SK-N-SH (cell line): ENCODE data around the gene KCNJ5.

Source experiments
- EP300 ChIP-seq, 2 experiments: IDR thresholded peaks; 2 replicates each; pipeline versions ENCODE4 v1.4.0 to v1.6.1; 2012; ENCODE audit warnings: borderline replicate concordance in 1 of 2, low read depth in 1 of 2, low read length in 1 of 2
- TF ChIP-seq, protein P1 (sequence below): fragments of 200-600 bp; sonication (generic); IDR thresholded peaks from 2 replicates; pipeline ENCODE4 v1.6.1; 2017; ENCODE audit warnings: antibody characterized with exemption, mild to moderate bottlenecking, moderate library complexity
- TF ChIP-seq, protein P2 (sequence below): fragments of 150-350 bp; IDR thresholded peaks from 2 replicates; pipeline ENCODE4 v1.6.1; 2017; ENCODE audit warnings: antibody characterized with exemption, low read length, low read depth, borderline replicate concordance

DNA sequence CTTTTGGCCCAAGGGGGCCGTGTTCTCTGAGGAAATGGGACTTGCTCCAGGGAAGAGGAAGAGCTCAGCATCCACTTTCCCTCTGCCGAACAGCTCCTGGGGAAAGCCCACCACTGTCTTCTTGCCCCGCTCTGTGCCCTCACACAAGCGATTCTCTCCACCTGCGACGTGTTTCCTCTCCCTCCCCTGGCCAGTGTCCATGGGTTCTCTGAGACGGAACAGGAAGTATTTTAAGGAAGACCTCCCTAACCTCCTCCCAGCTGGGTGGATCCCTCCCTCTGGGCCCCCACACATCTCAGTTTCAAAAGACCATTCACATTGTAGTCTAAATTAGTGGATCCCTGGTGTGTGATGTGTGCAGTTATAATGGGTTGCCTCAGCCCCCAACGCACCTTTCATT is 50.0 kb downstream of the KCNJ5 start:
- TF ChIP-seq, protein P1, sequence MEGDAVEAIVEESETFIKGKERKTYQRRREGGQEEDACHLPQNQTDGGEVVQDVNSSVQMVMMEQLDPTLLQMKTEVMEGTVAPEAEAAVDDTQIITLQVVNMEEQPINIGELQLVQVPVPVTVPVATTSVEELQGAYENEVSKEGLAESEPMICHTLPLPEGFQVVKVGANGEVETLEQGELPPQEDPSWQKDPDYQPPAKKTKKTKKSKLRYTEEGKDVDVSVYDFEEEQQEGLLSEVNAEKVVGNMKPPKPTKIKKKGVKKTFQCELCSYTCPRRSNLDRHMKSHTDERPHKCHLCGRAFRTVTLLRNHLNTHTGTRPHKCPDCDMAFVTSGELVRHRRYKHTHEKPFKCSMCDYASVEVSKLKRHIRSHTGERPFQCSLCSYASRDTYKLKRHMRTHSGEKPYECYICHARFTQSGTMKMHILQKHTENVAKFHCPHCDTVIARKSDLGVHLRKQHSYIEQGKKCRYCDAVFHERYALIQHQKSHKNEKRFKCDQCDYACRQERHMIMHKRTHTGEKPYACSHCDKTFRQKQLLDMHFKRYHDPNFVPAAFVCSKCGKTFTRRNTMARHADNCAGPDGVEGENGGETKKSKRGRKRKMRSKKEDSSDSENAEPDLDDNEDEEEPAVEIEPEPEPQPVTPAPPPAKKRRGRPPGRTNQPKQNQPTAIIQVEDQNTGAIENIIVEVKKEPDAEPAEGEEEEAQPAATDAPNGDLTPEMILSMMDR, result no peak
- TF ChIP-seq EP300 (IDR thresholded peaks at IDR 0.05; ENCODE audit: borderline replicate concordance in 1 of 2, low read depth in 1 of 2, low read length in 1 of 2), result no peak
- TF ChIP-seq, protein P2, sequence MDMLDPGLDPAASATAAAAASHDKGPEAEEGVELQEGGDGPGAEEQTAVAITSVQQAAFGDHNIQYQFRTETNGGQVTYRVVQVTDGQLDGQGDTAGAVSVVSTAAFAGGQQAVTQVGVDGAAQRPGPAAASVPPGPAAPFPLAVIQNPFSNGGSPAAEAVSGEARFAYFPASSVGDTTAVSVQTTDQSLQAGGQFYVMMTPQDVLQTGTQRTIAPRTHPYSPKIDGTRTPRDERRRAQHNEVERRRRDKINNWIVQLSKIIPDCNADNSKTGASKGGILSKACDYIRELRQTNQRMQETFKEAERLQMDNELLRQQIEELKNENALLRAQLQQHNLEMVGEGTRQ, result no peak
